Activated CD4-positive, alpha-beta T cell treated with anti-CD3 and anti-CD28 coated beads for 4 hours (primary cell): ENCODE data around the gene BLNK.
A peak's percentile ranks its signal among the peaks of the same experiment; 100 is the strongest.

ENCODE experiments used
- DNase-seq, 2 donors: peaks; one replicate each; pipeline ENCODE4 v3.0.0-alpha.2; 2020

BLNK gene

DNA sequence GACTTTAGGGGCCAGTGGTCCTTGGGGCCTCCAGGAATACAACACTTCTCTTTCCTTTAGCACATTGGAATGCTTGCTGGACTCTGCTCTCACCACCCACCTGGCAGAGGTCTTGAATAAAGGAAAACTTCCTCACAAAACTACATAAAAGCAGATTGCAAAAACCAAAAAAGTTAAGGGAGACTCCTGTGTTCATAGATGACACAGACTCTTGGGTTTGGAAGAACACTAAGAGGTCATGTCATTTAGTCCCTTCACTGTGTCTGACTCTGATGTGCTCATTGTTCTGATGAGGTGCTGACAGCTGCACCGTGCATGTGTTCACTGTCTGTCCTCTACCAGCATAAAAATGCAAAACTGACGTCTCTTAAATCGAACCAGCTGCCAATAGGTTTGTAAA is 11.4 kb downstream of the BLNK start:
- no peak for DNase-seq

- DNase-seq, result no peak
These were observed 12.2 kb downstream of the BLNK start for GRCh38 chr10:96259150-96259549.

DNA sequence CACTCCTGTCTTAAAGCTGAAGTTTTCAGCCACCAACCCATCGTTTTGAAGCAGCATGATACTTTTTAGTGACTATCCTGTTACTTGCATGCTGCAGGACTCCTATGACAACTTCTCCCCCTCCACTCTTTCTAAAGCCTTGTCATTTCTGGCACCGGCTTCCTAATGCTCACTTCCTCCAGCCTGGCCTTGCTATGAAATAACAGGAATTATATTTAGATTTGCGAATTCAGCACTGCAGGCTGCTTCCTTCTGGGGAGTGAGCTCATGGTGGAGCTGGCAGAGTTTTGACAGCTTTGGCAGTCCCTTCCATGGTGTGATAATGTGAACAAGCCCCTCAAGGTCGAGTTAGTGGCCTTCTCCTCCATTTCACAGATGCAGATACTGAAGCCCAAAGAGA is 13.4 kb downstream of the BLNK start:
- DNase-seq, result no peak

DNA sequence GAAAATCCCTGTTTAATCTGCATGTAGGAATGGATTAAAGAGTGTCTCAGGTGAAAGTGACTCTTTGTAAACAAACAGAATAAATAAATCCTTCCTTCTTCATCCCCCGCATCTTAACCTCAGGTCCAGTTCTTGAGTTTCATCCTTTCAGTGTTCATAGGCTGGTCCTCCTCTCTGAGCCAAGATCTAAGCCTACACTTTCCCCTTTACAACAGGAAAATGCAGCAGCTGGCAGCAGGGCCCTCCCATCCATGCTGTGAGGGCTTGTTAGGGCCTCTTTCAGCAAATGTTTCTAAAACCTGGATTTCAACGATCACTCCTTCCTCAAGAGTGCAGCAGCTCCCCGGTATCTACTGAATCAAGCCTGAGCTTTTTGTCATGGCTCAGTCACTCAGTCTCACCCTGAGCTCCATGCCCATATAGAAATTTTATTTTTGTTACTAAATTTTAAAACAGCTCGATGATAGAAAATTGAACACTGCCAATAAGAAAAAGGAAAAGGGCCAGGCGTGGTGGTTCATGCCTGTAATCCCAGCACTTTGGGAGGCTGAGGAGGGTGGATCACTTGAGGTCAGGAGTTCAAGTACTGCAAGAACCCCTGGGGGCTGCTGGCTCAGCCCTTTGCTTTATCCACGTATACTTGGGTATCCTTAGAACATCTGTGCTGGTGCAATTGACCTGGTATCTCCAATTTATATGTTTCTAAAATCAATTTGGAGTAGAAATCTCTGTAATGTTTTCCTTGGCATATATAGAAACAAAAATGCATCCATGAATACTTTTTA is 15.6 kb downstream of the BLNK start:
- DNase-seq, result no peak

DNA sequence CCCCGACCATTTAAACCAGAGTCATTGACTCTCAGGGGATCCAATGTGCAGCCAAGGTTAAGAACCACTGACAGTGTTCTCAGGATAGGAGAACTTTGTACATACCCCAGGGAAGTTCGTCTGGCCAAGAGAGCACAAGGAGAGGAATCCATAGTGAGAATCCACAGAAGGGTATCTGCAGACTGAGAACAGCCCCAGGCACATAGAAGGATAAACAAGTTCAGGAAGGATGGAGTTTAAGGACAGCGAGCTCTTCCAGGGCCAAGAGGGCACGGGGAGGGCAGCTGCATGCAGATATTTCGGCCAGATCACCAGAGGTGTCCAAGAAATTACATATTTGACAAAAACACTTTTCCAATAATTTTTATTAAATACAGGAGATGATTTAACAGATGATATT is 16.4 kb downstream of the BLNK start:
- no peak for DNase-seq

GRCh38 chr10:96252730-96253129 is 18.6 kb downstream of the BLNK start:
- no peak for DNase-seq

GRCh38 chr10:96250349-96250748 is 21.0 kb downstream of the BLNK start:
- no peak for DNase-seq

- DNase-seq, result no peak
These were observed 22.1 kb downstream of the BLNK start for GRCh38 chr10:96249264-96249663.

- no peak for DNase-seq
These were observed 27.0 kb downstream of the BLNK start for GRCh38 chr10:96244354-96244753.

DNA sequence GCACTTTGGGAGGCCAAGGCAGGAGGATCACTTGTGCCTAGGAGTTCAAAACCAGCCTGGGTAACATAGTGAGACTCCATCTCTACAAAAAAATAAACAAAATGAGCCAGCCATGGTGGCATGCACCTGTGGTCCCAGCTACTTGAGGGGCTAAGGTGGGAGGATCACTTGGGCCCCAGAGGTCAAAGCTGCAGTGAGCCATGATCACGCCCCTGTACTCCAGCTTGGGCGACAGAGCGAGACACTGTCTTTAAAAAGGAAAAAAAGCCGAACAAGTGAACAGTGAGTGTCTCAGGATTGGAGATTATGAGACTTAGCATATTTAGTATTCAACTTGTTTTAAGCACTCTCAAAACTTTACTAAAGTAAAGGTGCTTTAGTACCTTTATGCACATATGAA is 28.1 kb downstream of the BLNK start:
- no peak for DNase-seq

GRCh38 chr10:96242822-96243221 is 28.5 kb downstream of the BLNK start:
- DNase-seq, result no peak

DNA sequence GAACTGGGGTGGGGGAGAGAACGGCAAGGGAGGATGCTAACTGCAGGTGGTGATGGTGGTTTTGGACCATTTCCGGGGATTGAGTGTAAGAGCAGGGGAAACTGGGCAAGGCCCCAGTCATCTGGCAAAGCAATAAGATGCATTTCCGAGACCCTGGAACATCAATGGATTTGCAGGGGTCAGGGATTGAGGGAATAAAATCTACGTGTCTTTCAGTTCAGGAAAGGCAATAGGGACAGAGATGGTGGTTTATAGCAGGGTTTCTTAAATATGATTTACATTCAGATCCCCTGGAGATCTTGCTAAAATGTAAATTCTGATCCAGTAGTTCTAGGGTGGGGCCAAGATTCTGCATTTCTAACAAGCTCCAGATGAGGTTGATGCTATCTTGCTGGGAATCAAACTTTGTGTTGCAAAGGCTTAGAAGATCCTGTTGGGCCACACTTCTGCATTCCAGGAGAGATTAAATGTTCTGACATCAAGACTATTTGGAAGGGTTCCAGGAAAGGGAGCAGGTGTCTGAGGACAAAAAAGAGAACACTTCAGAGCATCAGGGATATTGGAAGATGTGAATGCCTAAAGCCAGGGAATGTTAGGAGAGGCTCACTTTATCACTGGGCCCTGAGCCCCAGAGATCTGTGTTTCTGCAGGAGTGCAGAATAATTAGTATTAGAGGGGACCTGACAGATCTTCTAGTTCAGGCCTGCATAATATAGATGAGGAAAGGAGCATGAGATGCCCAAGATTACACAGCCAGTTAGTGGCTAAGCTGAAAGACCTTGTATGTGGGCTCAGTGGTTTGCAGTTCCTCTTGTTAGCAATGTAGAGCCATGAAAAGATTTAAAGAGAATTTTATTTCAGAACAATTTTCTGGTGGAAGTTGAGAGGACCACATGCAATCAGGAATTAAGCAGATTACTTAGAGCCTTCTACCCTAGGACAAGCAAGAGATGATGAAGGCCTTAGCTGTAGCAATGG is 32.4 kb downstream of the BLNK start:
- DNase-seq, result no peak

DNA sequence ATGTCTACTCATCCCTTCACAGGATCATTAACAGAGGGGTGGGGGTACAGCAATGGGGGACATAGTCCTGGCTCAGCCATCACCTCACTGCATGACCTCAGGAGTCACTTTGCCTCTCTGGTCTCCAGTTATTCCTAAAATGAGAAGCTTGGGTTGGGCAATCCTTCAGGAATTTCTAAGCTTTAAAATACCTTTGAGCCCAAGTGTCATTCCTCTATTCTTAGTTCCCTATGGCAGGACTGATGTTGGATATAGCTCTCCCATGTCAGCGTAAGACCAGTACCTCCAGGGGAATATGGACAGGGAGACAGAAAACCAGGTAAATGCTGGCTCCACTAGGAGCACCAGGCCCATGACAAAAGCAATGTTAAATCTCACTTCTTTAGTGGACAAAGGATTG is 34.5 kb downstream of the BLNK start:
- DNase-seq, result no peak

- no peak for DNase-seq
These were observed 35.3 kb downstream of the BLNK start for GRCh38 chr10:96236090-96236478.

DNA sequence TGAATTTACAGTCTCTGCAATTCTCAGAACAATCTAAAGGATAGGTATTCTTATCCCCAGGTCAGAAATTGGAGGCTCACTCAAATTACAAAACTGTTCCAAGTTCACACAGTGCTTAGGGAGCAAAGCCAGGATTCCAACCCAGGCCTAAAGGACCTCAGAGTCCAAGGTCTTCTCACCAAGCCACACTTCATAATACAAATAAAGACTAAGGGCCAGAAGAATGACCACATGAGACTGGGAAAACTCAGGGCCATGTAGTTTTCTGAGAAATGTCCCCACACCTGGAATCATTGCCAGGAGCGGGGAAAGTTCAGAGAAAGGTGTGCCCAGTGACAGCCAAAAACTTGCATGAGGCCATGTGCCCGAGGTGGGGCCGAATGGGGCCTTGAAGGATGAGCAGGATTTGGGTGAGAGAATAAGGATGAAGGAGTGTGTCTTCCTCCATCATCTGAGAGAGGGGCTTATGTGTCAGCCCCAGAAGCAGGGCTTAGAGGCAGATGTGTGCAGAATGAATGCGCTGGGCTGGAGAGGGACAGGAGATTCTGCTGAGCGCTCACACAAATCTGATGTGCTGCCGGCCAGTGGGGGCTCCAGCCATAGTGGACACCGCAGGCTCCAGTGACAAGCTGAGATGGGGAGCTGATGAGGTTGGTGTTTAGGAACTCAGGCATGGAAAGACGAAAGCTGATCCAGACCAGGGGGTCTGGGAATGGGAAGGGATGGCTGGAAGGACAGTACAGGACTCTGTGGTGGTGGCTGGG is 35.9 kb downstream of the BLNK start:
- no peak for DNase-seq

- DNase-seq, result no peak
These were observed 37.4 kb downstream of the BLNK start for GRCh38 chr10:96233959-96234358.

DNA sequence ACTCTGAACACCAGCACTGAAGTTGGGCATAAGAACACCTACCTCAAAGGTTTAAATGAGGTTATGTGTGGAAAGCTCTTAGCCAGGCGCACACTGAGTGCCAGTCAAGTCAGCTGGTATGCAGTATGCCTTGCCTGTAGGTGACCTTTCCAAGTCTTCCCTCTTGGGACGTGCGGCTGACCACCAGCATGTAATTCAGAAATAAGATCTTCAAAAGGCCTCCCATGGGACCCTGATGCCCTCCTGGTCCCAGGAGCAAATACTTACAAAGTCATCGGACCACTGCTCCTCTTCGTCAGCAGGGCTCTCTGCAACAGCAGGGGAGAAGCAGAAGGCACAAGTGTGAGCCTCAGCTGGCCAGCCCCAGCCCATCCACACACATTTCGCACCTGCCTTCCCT is 40.8 kb downstream of the BLNK start:
- no peak for DNase-seq

DNA sequence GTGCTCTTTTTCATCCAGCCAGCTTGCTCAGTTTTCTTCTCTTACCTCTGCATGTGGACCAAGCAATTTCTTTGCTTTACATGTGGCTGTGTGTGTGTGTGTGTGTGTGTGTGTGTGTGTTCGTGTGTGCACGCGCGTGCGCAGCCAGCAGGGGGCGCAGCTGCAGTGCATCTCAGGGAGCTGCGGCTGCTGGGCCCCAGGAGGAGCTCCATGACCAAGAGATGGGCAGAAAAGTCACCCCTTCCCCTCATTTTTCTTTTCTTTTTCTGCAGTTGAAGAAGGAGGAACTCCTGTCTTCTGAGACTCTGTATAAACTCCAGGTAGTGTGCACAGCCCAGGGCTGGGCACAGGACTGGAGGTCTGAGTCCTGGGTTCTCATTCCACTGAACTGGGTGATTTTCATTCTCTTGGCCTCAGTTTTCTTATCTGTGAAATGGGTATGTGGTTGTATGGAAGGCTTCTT is 41.8 kb downstream of the BLNK start:
- peak; percentile 59 to 64 for DNase-seq

DNA sequence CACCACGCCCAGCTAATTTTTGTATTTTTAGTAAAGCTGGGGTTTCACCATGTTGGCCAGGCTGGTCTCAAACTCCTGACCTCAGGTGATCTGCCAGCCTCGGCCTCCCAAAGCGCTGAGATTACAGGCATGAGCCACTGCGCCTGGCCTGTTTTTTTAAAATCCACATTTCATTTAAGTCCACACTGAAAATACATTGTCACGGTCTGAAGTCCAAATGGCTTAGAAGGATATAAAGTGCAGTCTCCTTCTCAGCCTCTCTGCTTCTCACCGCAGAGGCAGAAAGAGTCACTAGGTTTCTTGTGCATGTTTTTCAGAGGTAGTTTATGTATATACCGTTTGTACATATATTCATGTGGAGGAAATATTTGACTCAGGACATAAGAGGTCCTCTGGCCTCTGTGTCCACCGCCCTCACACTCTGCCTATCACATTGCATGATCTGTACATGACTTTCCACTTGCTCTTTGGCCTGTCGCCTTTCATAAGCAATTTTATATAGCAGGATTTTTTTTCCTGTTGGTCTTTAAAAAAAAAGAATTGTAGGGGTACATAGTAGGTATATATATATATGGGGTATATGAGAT is 42.9 kb downstream of the BLNK start:
- no peak for DNase-seq

GRCh38 chr10:96227206-96227605 is 44.2 kb downstream of the BLNK start:
- no peak for DNase-seq

- no peak for DNase-seq
These were observed 46.2 kb downstream of the BLNK start for GRCh38 chr10:96225119-96225518.

- no peak for DNase-seq
These were observed 48.5 kb downstream of the BLNK start for GRCh38 chr10:96222908-96223307.

DNA sequence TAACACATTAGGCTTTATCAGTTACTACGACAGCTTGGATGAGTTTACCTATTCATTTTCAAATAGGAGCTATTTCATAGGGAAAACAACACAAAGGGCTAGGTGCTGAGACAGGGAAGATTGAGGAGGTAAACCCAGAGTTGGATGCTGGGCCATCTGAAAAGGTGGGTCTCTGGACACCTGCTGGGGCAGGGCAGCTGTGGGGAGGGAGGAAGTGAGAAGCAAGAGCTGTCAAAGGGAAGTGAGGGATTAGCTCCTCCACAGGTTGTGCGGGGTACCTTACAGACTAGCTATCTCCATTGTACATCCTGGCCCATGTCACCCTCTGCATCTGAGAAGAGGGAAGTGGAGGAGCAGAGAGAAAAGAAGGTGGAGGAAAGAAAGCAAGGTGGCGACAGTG is 48.9 kb downstream of the BLNK start:
- no peak for DNase-seq
